Putamen (tissue), 1 donor: Measurements from ENCODE around the gene DCTN2.

Source experiments
- DNase-seq: peaks from one replicate; pipeline ENCODE4 v3.0.0-alpha.2; 2016; ENCODE audit warnings: low spot score

DCTN2 gene

GRCh38 chr12:57549909-57550640 is 3.1 kb upstream of the DCTN2 start, which contains the start of gene KIF5A:
Gene KIF5A (plus strand): TSS chr12:57550044. CDS start chr12:57550272, 228 bp downstream.
- DNase-seq: no peak

GRCh38 chr12:57549203-57549908 is 2.4 kb upstream of the DCTN2 start:
- no peak for DNase-seq

- DNase-seq: no peak
Measured at GRCh38 chr12:57548488-57548887, 1.5 kb upstream of the DCTN2 start.

DNA sequence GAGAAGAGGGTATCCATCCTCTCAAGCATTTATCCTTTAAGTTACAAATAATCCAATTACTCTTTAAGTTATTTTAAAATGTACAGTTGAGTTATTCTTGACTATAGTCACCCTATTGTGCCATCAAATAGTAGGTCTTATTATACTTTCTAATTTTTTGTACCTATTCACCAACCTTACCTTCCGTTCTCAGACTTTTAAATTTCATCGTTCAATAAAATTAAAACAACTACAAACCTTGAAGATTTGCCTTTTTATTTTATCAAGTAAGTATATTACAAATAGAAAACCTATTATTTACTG is 972 bp upstream of the DCTN2 start:
- DNase-seq: no peak

DNA sequence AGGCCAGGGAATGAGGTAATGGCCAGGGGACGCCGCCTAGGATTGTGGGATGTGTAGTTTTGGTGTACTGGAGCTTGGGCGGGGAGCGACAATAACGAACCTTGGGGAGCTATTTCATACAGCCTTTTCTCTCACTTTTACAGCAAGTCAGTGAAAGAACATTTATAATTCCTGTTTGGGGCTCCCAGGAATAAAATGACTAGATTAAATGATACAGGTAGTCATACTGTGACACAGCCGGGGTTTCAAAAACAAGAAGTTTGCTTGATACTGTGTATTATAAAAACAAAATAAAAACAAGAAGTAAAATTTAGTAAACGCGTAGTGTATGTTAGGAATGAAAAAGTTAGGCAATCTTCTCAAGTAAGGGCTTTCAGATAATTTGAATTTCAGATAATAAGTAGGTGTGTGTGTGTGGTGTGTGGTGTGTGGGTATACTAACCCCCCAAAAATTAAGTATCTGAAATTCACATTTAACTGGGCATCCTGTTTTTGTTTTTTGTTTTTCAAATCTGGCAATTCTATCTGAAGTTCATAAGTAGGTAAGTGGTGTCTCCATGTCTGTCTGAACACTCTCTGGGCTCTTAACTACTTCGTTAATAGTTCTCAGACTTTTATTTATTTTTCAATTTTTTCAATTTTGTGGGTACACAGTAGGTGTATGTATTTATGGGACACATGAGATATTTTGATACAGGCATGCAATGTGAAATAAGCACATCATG is 458 bp upstream of the DCTN2 start:
- DNase-seq: no peak

DNA sequence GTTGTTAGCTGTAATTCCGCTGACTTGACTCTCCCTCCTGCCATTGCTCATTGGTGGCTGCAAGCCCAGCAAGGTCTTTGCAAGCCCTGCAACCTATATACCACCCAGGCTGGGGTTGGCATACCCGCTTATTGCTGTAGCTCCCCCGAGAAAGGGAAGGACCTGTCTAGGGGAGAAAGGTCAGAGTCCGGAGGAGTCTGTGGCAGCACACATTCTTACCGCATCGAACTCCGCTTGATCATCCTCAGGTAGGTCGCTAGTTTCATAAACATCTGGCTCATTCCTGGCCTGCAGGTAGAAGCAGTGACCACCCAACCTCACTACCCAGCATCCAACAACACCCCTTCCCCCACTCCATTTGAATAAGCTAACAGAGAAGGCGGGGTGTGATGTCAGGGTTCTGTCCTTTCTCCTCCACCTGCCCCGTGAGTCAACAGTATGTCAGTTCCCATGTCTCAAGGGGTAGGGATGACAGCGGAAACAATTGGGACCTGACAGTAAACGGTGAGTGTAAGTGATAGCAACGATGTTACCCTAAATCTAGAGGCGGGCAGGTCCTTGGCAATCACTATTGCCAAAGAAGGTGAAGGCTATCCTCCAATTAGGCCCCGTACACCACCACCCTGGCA is 1.1 kb downstream of the DCTN2 start:
- no peak for DNase-seq

DNA sequence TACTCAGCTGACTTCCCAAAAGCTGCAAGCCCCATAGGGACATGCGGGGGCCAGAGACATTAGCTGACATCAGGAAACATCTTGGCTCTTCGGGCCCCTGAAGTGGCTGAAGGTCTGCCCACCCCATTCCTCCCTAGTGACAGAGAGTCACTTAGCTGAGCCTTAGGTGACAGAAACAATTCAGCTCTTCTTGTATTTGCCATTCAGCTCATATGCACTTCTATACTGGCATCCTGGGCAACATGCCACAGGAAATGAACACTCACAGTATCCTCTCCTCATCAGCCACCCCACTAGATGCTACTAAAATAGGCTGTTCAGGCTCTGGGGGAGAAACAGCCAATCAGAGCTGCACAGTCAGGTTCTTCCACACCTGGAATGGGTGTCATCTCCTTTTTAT is 3.4 kb downstream of the DCTN2 start:
- DNase-seq: no peak

- no peak for DNase-seq
Measured at GRCh38 chr12:57541717-57542116, 5.3 kb downstream of the DCTN2 start.

DNA sequence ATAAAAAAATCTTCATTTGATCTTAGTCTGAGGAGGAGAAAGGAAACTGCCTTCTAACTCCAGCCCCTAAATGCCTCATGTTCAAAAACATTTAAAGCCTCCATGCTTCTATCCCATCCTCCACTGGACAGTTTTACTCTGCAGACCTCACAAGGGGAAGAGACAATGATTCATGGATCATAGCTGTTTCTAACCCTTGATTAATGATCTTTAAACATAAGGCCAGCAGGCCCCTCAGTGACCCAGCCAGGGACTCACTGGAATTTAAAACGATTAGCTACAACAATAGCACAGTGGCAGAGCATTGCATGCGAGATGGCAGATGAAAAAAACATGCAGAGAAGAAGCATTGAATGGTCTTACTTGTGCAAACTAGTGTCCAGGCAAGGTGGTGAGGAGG is 6.0 kb downstream of the DCTN2 start:
- no peak for DNase-seq

DNA sequence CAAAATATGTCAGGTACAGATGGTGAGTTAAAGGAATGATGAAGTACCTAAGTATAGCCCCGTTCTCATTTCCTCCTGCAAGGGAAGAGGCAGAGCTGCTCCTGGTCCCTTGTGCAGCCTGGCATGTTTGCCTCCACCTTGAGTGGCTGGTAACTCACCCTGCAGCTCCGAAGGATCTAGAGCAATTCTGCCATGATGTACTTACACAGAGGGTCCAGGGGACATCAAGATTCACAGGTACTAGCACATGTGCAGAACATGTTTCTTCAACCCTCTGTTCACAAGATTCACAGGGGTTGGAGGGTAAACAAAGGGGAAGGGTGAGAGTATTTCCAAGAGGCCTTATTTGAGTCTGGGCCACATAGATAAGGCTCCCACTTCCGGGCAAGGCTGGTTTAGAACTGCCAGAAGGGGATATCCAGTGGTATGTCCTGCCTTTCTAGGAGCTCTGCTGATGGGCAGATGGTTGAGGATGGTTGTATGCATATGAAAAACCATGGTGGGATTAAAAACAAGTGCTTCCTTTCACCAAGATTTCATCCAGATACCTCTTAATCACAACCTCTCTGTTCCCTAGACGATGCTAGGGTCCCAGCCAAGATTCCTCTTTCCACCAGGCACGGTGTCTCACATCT is 7.7 kb downstream of the DCTN2 start:
- DNase-seq: no peak

GRCh38 chr12:57536597-57536942 is 10.4 kb downstream of the DCTN2 start:
- DNase-seq: peak; percentile 78

- DNase-seq: no peak
Measured at GRCh38 chr12:57535764-57536596, 11.0 kb downstream of the DCTN2 start.

DNA sequence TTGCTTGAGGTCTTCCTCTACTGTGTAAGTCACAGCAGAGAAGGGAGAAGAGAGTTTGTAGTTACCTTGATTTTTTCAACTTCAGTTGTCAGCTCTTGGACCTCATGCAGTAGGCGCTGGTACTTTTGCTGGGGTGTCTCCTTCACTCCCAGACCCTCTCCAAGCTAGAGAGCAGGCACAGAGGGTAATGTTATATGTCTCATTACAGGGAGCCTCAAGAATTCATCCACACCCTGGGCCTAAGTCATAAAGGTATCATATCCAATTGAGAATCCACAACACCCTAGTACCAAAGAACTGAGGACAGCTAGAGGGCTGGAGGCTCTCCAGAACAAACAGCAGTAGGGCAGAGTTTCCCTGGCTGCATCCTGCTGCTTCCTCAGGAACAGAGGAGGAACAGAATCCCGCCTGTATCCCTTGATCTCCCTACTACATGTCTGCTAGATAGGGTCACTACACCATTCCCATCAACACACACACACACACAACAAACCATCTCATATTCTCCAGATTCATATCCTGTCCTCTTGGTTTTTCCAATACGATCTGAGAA is 11.9 kb downstream of the DCTN2 start:
- no peak for DNase-seq

DNA sequence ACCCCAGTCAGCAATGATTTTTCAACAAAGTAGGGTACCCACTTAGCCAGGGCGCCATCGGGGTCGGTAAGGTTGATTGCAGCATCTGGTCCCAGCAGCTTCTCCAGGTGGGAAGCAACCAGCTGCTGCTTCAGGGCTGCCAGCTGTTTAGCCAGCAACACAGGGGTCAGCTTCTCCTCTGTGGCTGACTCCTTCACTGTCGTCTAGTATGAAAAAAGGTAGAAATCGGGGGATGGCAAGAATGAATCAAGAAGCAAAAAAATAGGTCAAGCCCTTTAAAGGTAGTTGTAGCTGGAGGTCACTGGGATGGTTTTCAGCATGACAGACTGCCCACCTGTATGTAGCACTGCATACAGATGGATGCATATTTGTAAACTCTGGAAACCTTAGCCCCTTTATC is 12.7 kb downstream of the DCTN2 start:
- no peak for DNase-seq

GRCh38 chr12:57533108-57533507 is 13.9 kb downstream of the DCTN2 start:
- peak; percentile 50 for DNase-seq

GRCh38 chr12:57531836-57532235 is 15.2 kb downstream of the DCTN2 start:
- no peak for DNase-seq

GRCh38 chr12:57530396-57531142 is 16.4 kb downstream of the DCTN2 start:
- no peak for DNase-seq

DNA sequence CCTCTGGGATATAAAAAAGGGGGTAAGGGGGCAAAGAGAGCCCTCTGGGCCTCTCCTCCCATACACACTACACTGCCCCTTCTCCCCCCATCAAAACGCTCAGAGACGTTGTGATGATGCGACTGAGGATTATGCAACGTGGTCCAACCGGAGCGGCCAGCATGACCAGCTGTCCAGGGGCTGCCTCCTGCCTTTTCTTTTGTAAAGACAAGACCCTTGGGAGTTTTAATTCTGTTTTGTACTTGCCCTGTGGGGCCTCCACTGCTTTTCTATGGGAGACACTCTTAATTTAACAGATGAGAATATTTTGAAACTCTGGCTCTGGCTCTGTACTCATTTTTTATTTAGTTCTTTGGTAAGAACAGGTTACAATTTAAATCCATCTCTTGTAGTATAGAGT is 17.2 kb downstream of the DCTN2 start:
- no peak for DNase-seq

DNA sequence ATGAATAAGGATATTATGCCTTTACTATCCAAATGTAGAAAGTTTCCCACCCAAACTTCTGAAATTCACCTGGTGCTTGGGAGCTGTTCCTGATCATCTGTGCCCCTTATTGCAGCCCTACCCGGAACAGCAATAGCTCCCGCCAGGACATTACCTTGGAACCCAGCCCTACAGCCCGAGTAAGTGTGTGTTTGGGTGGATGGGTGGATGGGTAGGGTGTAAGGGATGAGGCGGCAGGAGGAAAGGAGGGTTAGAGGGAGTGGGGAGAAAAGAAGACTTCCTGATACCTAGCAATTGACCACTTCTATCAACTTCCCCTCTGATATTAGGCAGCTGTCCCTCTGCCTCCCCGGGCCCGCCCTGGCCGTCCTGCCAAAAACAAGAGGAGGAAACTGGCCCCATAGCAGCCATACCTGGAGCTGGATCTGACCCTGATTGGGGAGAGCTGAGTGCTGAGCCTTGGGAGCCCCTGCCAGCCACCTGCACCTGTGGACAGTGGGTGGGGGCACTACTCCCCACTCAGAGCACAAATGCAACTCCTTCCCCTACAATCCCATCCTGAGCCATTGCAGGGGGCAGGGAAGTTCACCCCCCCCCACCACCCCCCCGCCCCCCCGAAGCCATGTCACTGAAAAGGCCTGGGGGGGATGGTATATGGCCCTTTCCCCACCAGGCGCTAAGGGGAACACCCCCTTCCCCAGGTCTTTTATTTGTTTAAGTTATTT is 18.0 kb downstream of the DCTN2 start:
- no peak for DNase-seq

DNA sequence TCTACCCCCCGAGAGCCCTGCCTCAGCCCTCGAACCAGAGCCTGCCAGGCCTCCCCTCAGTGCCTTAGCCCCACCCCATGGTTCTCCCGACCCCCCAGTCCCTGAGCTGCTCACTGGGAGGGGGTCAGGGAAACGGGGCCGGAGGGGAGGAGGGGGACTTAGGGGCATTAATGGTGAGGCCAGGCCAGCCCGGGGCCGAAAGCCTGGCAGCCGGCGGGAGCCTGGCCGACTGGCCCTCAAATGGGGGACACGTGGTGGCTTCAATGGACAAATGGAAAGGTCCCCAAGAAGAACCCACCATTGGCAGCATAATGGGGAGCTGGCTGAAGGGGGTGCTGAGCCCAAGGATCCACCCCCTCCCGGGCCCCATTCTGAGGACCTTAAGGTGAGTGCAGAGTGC is 18.8 kb downstream of the DCTN2 start:
- no peak for DNase-seq
